MM.1S (cell line): ENCODE data around the gene MBTPS2.

Experiments
- DNase-seq: peaks from one replicate; pipeline ENCODE4 v3.0.0-alpha.2; 2015
- H2AFZ ChIP-seq: fragments of 300-600 bp; sonication (generic); 2 replicates; pipeline ENCODE4 v1.6.0; 2016; ENCODE audit warnings: antibody characterized with exemption, low read length
- H3F3A ChIP-seq: fragments of 300-600 bp; sonication (generic); 2 replicates; pipeline ENCODE4 v1.6.1; 2016; ENCODE audit warnings: mild to moderate bottlenecking, antibody characterized with exemption, low read length, moderate library complexity, mixed read lengths; ENCODE audit not compliant: insufficient read depth
- H3K27ac ChIP-seq: fragments of 300-600 bp; sonication (generic); 2 replicates; pipeline ENCODE4 v1.5.1; 2016; ENCODE audit warnings: mild to moderate bottlenecking, low read length
- H3K27me3 ChIP-seq: fragments of 300-600 bp; sonication (generic); replicated peaks from 2 replicates; pipeline ENCODE4 v1.6.0; 2016; ENCODE audit warnings: low read length; ENCODE audit not compliant: insufficient read depth
- H3K36me3 ChIP-seq: fragments of 300-600 bp; sonication (generic); replicated peaks from 2 replicates; pipeline ENCODE4 v1.6.1; 2016; ENCODE audit warnings: mild to moderate bottlenecking, low read length, mixed read lengths; ENCODE audit not compliant: insufficient read depth
- H3K4me1 ChIP-seq: fragments of 300-600 bp; sonication (generic); 2 replicates; pipeline ENCODE4 v1.6.1; 2016; ENCODE audit warnings: low read length, mixed read lengths
- H3K4me2 ChIP-seq: fragments of 300-600 bp; sonication (generic); 2 replicates; pipeline ENCODE4 v1.6.0; 2016; ENCODE audit warnings: low read depth, low read length
- H3K4me3 ChIP-seq: fragments of 300-600 bp; sonication (generic); 2 replicates; pipeline ENCODE4 v1.5.1; 2016; ENCODE audit warnings: low read length, mixed read lengths
- H3K79me2 ChIP-seq: fragments of 300-600 bp; sonication (generic); 2 replicates; pipeline ENCODE4 v1.6.1; 2016; ENCODE audit warnings: mixed run types, low read length, mixed read lengths
- H3K9ac ChIP-seq: fragments of 300-600 bp; sonication (generic); 2 replicates; pipeline ENCODE4 v1.6.1; 2016; ENCODE audit warnings: low read length, mixed read lengths
- H3K9me2 ChIP-seq: fragments of 300-600 bp; sonication (generic); replicated peaks from 2 replicates; pipeline ENCODE4 v1.6.1; 2016; ENCODE audit warnings: mild to moderate bottlenecking, low read length, mixed read lengths; ENCODE audit not compliant: insufficient read depth
- H3K9me3 ChIP-seq: fragments of 300-600 bp; sonication (generic); replicated peaks from 2 replicates; pipeline ENCODE4 v1.6.1; 2016; ENCODE audit warnings: mild to moderate bottlenecking, low read length, mixed read lengths; ENCODE audit not compliant: insufficient read depth
- H4K20me1 ChIP-seq: fragments of 300-600 bp; sonication (generic); 2 replicates; pipeline ENCODE4 v1.6.1; 2016; ENCODE audit warnings: mild to moderate bottlenecking, low read length, moderate library complexity, mixed read lengths; ENCODE audit not compliant: insufficient read depth
- CTCF ChIP-seq: fragments of 300-600 bp; sonication (generic); IDR thresholded peaks from 2 replicates; pipeline ENCODE4 v1.5.1; 2016; ENCODE audit warnings: antibody characterized with exemption, low read length, mixed read lengths
- EZH2 ChIP-seq: fragments of 300-600 bp; sonication (generic); optimal IDR thresholded peaks from 2 replicates; pipeline ENCODE3; 2017; ENCODE audit warnings: low read depth, mild to moderate bottlenecking, antibody characterized with exemption, low read length, mixed read lengths
- EZH2phosphoT487 ChIP-seq: fragments of 300-600 bp; sonication (generic); IDR thresholded peaks from 2 replicates; pipeline ENCODE4 v1.6.1; 2018; ENCODE audit warnings: antibody characterized with exemption, low read length

Gene MBTPS2

GRCh38 chrX:21932292-21933002, 93.0 kb downstream of the MBTPS2 start:
- Histone ChIP-seq H3K27me3 (no peaks in the 10 kb centered on the region), H3K36me3 (no peaks in the 10 kb centered on the region), H3K9me2 (no peaks in the 10 kb centered on the region), H4K20me1 (no peaks in the 10 kb centered on the region), H3K4me1 (peaks cover 2% of the 10 kb centered on the region; the same call in 1 of the 2 replicates), H3K9me3 (no peaks in the 10 kb centered on the region), H3K27ac (no peak overlapping the region), H3K9ac (no peak overlapping the region), H3K4me2 (no peak overlapping the region), H3F3A (no peaks in the 10 kb centered on the region), H3K79me2 (no peaks in the 10 kb centered on the region), H3K4me3 (no peak overlapping the region), H2AFZ (no peak overlapping the region)
- DNase-seq: no peak
- TF ChIP-seq CTCF (no peak), EZH2 (no peak), EZH2phosphoT487 (no peak)

- H3K36me3 ChIP-seq: no peaks in the 10 kb centered on the region
- no peaks in the 10 kb centered on the region for H3K79me2 ChIP-seq
- no peaks in the 10 kb centered on the region for H3K9me3 ChIP-seq
- no peaks in the 10 kb centered on the region for H3F3A ChIP-seq
- H4K20me1 ChIP-seq: no peaks in the 10 kb centered on the region
- no peak for DNase-seq
- H3K27ac ChIP-seq: no peak overlapping the region
- H2AFZ ChIP-seq: no peak overlapping the region
- no peaks in the 10 kb centered on the region for H3K27me3 ChIP-seq
- TF ChIP-seq CTCF (no peak), EZH2phosphoT487 (no peak), EZH2 (no peak)
- H3K4me3 ChIP-seq: no peak overlapping the region
- H3K9me2 ChIP-seq: no peaks in the 10 kb centered on the region
- H3K9ac ChIP-seq: no peak overlapping the region
- H3K4me1 ChIP-seq: no peaks in the 10 kb centered on the region
- H3K4me2 ChIP-seq: no peak overlapping the region
These were observed 93.7 kb downstream of the MBTPS2 start for GRCh38 chrX:21933077-21933476.

GRCh38 chrX:21934414-21934813, 95.0 kb downstream of the MBTPS2 start:
- H3K9me3 ChIP-seq: no peaks in the 10 kb centered on the region
- no peaks in the 10 kb centered on the region for H3K4me1 ChIP-seq
- no peak overlapping the region for H3K4me3 ChIP-seq
- no peaks in the 10 kb centered on the region for H3K27me3 ChIP-seq
- H3K4me2 ChIP-seq: no peak overlapping the region
- H3K79me2 ChIP-seq: no peaks in the 10 kb centered on the region
- H3K36me3 ChIP-seq: no peaks in the 10 kb centered on the region
- no peak for DNase-seq
- H3F3A ChIP-seq: no peaks in the 10 kb centered on the region
- H3K27ac ChIP-seq: no peak overlapping the region
- TF ChIP-seq CTCF (no peak), EZH2phosphoT487 (no peak), EZH2 (no peak)
- no peaks in the 10 kb centered on the region for H4K20me1 ChIP-seq
- H2AFZ ChIP-seq: no peak overlapping the region
- no peak overlapping the region for H3K9ac ChIP-seq
- no peaks in the 10 kb centered on the region for H3K9me2 ChIP-seq
